HCT116 (cell line): ENCODE measurements around the gene BRSK2. TPM values are rescaled to one million over a fixed set of nuclear protein-coding genes. Genes with fewer than 3 reads are reported as not detected.

Source experiments
- ATAC-seq: fragments of 200-7000 bp; cut with Tn5 transposase; 2 replicates; pipeline ENCODE4 v1.9.1; 2020; ENCODE audit warnings: mild to moderate bottlenecking, moderate library complexity
- BruUV-seq: library from RNA; stranded (reverse); fragments of 400-500 nt; replicated peaks from 2 replicates; lab custom pipeline; 2021; lab: Mats Ljungman, UMichigan
- CTCF ChIA-PET: fragments of 300-600 bp; sonication (Branson Sonifier 250); formaldehyde crosslinking; loops from one replicate; lab custom pipeline; 2021; ENCODE audit warnings: antibody characterized with exemption; lab: Charles Lee
- POLR2A ChIA-PET: fragments of 300-600, 350-600 bp; sonication (Branson Sonifier 250); formaldehyde crosslinking; loops from one replicate; lab custom pipeline; 2021; ENCODE audit warnings: antibody characterized with exemption; lab: Charles Lee
- RAD21 ChIA-PET, 2 experiments: fragments of 300-600 bp; sonication (Branson Sonifier 250); formaldehyde crosslinking; loops; one replicate each; lab custom pipeline; 2023; ENCODE audit warnings: low total read pairs in 2 of 2; ENCODE audit not compliant: uncharacterized antibody in 2 of 2, unreplicated experiment in 2 of 2, low non-redundant PET in 1 of 2; lab: Charles Lee
- DNase-seq: peaks from one replicate; pipeline ENCODE4 v3.0.0-alpha.2; 2010; ENCODE audit warnings: low read depth, low spot score
- H2AFZ ChIP-seq: fragments of 200-600 bp; shearing (Covaris generic), sonication (generic); 2 replicates; pipeline ENCODE4 v1.6.1; 2017; ENCODE audit warnings: low read depth, mixed run types, mixed read lengths, antibody characterized with exemption, low read length; ENCODE audit not compliant: poor library complexity, severe bottlenecking
- H3K27ac ChIP-seq: 2 replicates; pipeline ENCODE4 v1.5.1; 2012; ENCODE audit warnings: low read depth, low read length
- H3K27me3 ChIP-seq: fragments of 200-600 bp; sonication (generic); 2 replicates; pipeline ENCODE4 v1.6.1; 2016; ENCODE audit warnings: mixed run types, low read length, mixed read lengths; ENCODE audit not compliant: insufficient read depth
- H3K36me3 ChIP-seq, 2 experiments: fragments of 200-500 bp in 1 of 2; fragments of 200-600 bp in 1 of 2; sonication (Bioruptor generic) in 1 of 2; sonication (generic) in 1 of 2; 2 replicates each; pipeline versions ENCODE4 v1.5.1 to v1.6.1; 2014 to 2016; ENCODE audit warnings: low read length in 2 of 2, inconsistent platforms in 1 of 2, mixed read lengths in 1 of 2, mixed run types in 1 of 2; ENCODE audit not compliant: insufficient read depth in 2 of 2, control insufficient read depth in 1 of 2
- H3K4me1 ChIP-seq, 2 experiments: fragments of 200-600 bp in 1 of 2; sonication (generic) in 1 of 2; 2 replicates each; pipeline versions ENCODE4 v1.5.1 to v1.6.1; 2012 to 2017; ENCODE audit warnings: low read length in 2 of 2, inconsistent platforms in 1 of 2, mild to moderate bottlenecking in 1 of 2, mixed read lengths in 1 of 2, mixed run types in 1 of 2, moderate library complexity in 1 of 2; ENCODE audit not compliant: insufficient read depth in 2 of 2, control insufficient read depth in 1 of 2
- H3K4me2 ChIP-seq: fragments of 200-600 bp; sonication (generic); 2 replicates; pipeline ENCODE4 v1.6.1; 2017; ENCODE audit warnings: mixed run types, low read length, mixed read lengths
- H3K4me3 ChIP-seq, 2 experiments: fragments of 200-600 bp in 1 of 2; sonication (generic) in 1 of 2; replicated peaks in 1 of 2; 2 replicates each; pipeline ENCODE4 v1.5.1; 2011 to 2016; ENCODE audit warnings: low read length in 2 of 2, control low read depth in 1 of 2, low read depth in 1 of 2, mild to moderate bottlenecking in 1 of 2, mixed read lengths in 1 of 2, mixed run types in 1 of 2
- H3K79me2 ChIP-seq: fragments of 200-600 bp; sonication (generic); 2 replicates; pipeline ENCODE4 v1.6.1; 2017; ENCODE audit warnings: mild to moderate bottlenecking, mixed run types, low read length, moderate library complexity, mixed read lengths; ENCODE audit not compliant: insufficient read depth
- H3K9ac ChIP-seq: fragments of 200-600 bp; sonication (generic); 2 replicates; pipeline ENCODE4 v1.6.1; 2016; ENCODE audit warnings: low read length, mixed read lengths
- H3K9me2 ChIP-seq: fragments of 200-600 bp; sonication (generic), shearing (Covaris generic); 2 replicates; pipeline ENCODE4 v1.6.1; 2017; ENCODE audit warnings: mixed run types, mild to moderate bottlenecking, moderate library complexity; ENCODE audit not compliant: insufficient read depth
- H3K9me3 ChIP-seq, 2 experiments: fragments of 200-500 bp in 1 of 2; fragments of 200-600 bp in 1 of 2; sonication (Bioruptor generic) in 1 of 2; sonication (generic) in 1 of 2; 2 replicates each; pipeline ENCODE4 v1.6.1; 2014 to 2017; ENCODE audit warnings: low read length in 2 of 2, mixed read lengths in 2 of 2, inconsistent platforms in 1 of 2, low read depth in 1 of 2, mild to moderate bottlenecking in 1 of 2, mixed run types in 1 of 2, moderate library complexity in 1 of 2; ENCODE audit not compliant: control insufficient read depth in 1 of 2, insufficient read depth in 1 of 2
- H4K20me1 ChIP-seq: fragments of 200-600 bp; sonication (generic), shearing (Covaris generic); 2 replicates; pipeline ENCODE4 v1.6.1; 2017; ENCODE audit warnings: mixed run types, mild to moderate bottlenecking, moderate library complexity; ENCODE audit not compliant: insufficient read depth
- CBX3 ChIP-seq: IDR thresholded peaks from 2 replicates; pipeline ENCODE4 v1.6.1; 2012; ENCODE audit warnings: low read depth
- CEBPB ChIP-seq: IDR thresholded peaks from 2 replicates; pipeline ENCODE4 v1.6.1; 2012; ENCODE audit warnings: low read depth
- EGR1 ChIP-seq: IDR thresholded peaks from 2 replicates; pipeline ENCODE4 v1.6.1; 2012; ENCODE audit warnings: low read depth
- ELF1 ChIP-seq: IDR thresholded peaks from 2 replicates; pipeline ENCODE4 v1.6.1; 2012; ENCODE audit warnings: low read depth, borderline replicate concordance
- EZH2 ChIP-seq: fragments of 200-600 bp; sonication (generic); IDR thresholded peaks from 2 replicates; pipeline ENCODE4 v1.6.1; 2017; ENCODE audit warnings: antibody characterized with exemption, mixed run types
- EZH2phosphoT487 ChIP-seq: fragments of 200-600 bp; IDR thresholded peaks from 2 replicates; pipeline ENCODE4 v1.6.1; 2018; ENCODE audit warnings: antibody characterized with exemption, borderline replicate concordance
- FOSL1 ChIP-seq: IDR thresholded peaks from 2 replicates; pipeline ENCODE4 v1.6.1; 2012; ENCODE audit warnings: low read depth
- JUND ChIP-seq: IDR thresholded peaks from 2 replicates; pipeline ENCODE4 v1.6.1; 2012
- POLR2A ChIP-seq: IDR thresholded peaks from 2 replicates; pipeline ENCODE4 v1.7.0; 2011; ENCODE audit warnings: borderline replicate concordance; ENCODE audit not compliant: insufficient read depth, insufficient read length; ENCODE audit errors: extremely low read depth
- POLR2AphosphoS5 ChIP-seq: IDR thresholded peaks from 2 replicates; pipeline ENCODE4 v1.6.1; 2011; ENCODE audit warnings: mild to moderate bottlenecking, low read depth, low read length, moderate library complexity
- RAD21 ChIP-seq: IDR thresholded peaks from 2 replicates; pipeline ENCODE4 v1.6.1; 2012; ENCODE audit warnings: low read depth, mild to moderate bottlenecking
- SIN3A ChIP-seq: IDR thresholded peaks from 2 replicates; pipeline ENCODE4 v1.6.1; 2012; ENCODE audit warnings: low read depth
- SP1 ChIP-seq: IDR thresholded peaks from 2 replicates; pipeline ENCODE4 v1.6.1; 2012; ENCODE audit warnings: low read depth
- SRF ChIP-seq: IDR thresholded peaks from 2 replicates; pipeline ENCODE4 v1.6.1; 2012; ENCODE audit warnings: low read depth
- YY1 ChIP-seq: IDR thresholded peaks from 2 replicates; pipeline ENCODE4 v1.6.1; 2011; ENCODE audit warnings: low read length, low read depth, moderate library complexity, mild to moderate bottlenecking; ENCODE audit not compliant: insufficient replicate concordance; ENCODE audit errors: extremely low read depth
- ZFX ChIP-seq: fragments of 450-650 bp; IDR thresholded peaks from 2 replicates; pipeline ENCODE4 v1.6.1; 2017
- ZNF274 ChIP-seq: fragments of 200-500 bp; sonication (Bioruptor generic); IDR thresholded peaks from 2 replicates; pipeline ENCODE4 v1.6.1; 2014; ENCODE audit warnings: mild to moderate bottlenecking, low read depth, low read length, inconsistent platforms
- intact Hi-C: fragments of 100-400 bp; cut with micrococcal nuclease; formaldehyde crosslinking; loops from 2 replicates; pipeline ENCODE4 v1.10.0; 2022
- total RNA-seq: library from RNA; stranded (reverse); gene quantifications from one replicate; pipeline ENCODE4 v1.2.1, GENCODE V29; 2021; ENCODE audit not compliant: unreplicated experiment
- TF ChIP-seq, protein P1 (sequence below): IDR thresholded peaks from 2 replicates; pipeline ENCODE4 v1.6.1; 2012
- TF ChIP-seq, protein P2 (sequence below), 3 experiments: fragments of 200-600 bp in 1 of 3; sonication (generic) in 1 of 3; IDR thresholded peaks in 2 of 3; conservative IDR thresholded peaks in 1 of 3; 2 replicates each; pipeline ENCODE4 v1.5.1; 2012 to 2017; ENCODE audit warnings: low read depth in 2 of 3, low read length in 2 of 3, antibody characterized with exemption in 1 of 3, borderline replicate concordance in 1 of 3, control low read depth in 1 of 3, mild to moderate bottlenecking in 1 of 3, mixed read lengths in 1 of 3, mixed run types in 1 of 3, moderate library complexity in 1 of 3; ENCODE audit not compliant: insufficient read depth in 1 of 3
- TF ChIP-seq, protein P3 (sequence below): IDR thresholded peaks from 2 replicates; pipeline ENCODE4 v1.6.1; 2012; ENCODE audit warnings: low read depth

BRSK2 gene
- total RNA-seq, 1 experiment from 2014 or later, result 14.0 TPM

DNA sequence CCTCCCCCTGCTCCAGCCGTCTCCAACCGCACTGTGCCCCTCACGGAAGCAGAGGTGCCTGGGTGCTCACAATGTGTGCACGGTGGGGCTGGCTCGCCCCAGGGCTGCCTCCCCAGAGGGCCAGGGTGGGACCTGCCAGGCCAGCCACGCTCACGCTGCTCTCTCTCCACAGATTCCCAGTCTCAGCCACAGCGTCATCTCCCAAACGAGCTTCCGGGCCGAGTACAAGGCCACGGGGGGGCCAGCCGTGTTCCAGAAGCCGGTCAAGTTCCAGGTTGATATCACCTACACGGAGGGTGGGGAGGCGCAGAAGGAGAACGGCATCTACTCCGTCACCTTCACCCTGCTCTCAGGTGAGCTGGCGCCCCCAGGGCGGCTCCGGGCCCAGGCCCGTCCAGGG is 66.4 kb downstream of the BRSK2 start:
- no peak for ATAC-seq
- Histone ChIP-seq H3K36me3 (no peaks in the 10 kb centered on the region), H3K4me3 (no peak overlapping the region), H3K4me2 (no peak overlapping the region), H3K4me1 (peaks cover 3 to 7% of the 10 kb centered on the region in 2 experiments; a peak in 3 of 4 replicates), H3K9ac (no peak overlapping the region), H3K9me2 (no peaks in the 10 kb centered on the region), H4K20me1 (no peaks in the 10 kb centered on the region), H2AFZ (no peak overlapping the region), H3K27me3 (no peaks in the 10 kb centered on the region), H3K9me3 (no peaks in the 10 kb centered on the region), H3K79me2 (no peaks in the 10 kb centered on the region), H3K27ac (no peak overlapping the region)
- no peak for TF ChIP-seq YY1
- TF ChIP-seq CEBPB, result no peak
- TF ChIP-seq JUND, result no peak
- no peak for TF ChIP-seq RAD21
- TF ChIP-seq POLR2A, result no peak
- no peak for TF ChIP-seq EZH2
- no peak for TF ChIP-seq POLR2AphosphoS5
- TF ChIP-seq EZH2phosphoT487, result no peak
- no peak for TF ChIP-seq FOSL1
- TF ChIP-seq EGR1, result no peak
- no peak for TF ChIP-seq ELF1
- TF ChIP-seq CBX3, result no peak
- TF ChIP-seq, protein P1, sequence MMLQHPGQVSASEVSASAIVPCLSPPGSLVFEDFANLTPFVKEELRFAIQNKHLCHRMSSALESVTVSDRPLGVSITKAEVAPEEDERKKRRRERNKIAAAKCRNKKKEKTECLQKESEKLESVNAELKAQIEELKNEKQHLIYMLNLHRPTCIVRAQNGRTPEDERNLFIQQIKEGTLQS, result no peak
- no peak for TF ChIP-seq SP1
- TF ChIP-seq, protein P2, sequence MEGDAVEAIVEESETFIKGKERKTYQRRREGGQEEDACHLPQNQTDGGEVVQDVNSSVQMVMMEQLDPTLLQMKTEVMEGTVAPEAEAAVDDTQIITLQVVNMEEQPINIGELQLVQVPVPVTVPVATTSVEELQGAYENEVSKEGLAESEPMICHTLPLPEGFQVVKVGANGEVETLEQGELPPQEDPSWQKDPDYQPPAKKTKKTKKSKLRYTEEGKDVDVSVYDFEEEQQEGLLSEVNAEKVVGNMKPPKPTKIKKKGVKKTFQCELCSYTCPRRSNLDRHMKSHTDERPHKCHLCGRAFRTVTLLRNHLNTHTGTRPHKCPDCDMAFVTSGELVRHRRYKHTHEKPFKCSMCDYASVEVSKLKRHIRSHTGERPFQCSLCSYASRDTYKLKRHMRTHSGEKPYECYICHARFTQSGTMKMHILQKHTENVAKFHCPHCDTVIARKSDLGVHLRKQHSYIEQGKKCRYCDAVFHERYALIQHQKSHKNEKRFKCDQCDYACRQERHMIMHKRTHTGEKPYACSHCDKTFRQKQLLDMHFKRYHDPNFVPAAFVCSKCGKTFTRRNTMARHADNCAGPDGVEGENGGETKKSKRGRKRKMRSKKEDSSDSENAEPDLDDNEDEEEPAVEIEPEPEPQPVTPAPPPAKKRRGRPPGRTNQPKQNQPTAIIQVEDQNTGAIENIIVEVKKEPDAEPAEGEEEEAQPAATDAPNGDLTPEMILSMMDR (IDR thresholded peaks at IDR 0.05 in 2 of 3, conservative IDR thresholded peaks at IDR 0.05 in 1 of 3; ENCODE audit: borderline replicate concordance in 1 of 3, insufficient read depth in 1 of 3, low read depth in 2 of 3, low read length in 2 of 3), result no peak
- TF ChIP-seq ZFX, result no peak
- TF ChIP-seq SIN3A, result no peak
- TF ChIP-seq, protein P3, sequence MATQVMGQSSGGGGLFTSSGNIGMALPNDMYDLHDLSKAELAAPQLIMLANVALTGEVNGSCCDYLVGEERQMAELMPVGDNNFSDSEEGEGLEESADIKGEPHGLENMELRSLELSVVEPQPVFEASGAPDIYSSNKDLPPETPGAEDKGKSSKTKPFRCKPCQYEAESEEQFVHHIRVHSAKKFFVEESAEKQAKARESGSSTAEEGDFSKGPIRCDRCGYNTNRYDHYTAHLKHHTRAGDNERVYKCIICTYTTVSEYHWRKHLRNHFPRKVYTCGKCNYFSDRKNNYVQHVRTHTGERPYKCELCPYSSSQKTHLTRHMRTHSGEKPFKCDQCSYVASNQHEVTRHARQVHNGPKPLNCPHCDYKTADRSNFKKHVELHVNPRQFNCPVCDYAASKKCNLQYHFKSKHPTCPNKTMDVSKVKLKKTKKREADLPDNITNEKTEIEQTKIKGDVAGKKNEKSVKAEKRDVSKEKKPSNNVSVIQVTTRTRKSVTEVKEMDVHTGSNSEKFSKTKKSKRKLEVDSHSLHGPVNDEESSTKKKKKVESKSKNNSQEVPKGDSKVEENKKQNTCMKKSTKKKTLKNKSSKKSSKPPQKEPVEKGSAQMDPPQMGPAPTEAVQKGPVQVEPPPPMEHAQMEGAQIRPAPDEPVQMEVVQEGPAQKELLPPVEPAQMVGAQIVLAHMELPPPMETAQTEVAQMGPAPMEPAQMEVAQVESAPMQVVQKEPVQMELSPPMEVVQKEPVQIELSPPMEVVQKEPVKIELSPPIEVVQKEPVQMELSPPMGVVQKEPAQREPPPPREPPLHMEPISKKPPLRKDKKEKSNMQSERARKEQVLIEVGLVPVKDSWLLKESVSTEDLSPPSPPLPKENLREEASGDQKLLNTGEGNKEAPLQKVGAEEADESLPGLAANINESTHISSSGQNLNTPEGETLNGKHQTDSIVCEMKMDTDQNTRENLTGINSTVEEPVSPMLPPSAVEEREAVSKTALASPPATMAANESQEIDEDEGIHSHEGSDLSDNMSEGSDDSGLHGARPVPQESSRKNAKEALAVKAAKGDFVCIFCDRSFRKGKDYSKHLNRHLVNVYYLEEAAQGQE, result no peak
- no peak for TF ChIP-seq ZNF274
- TF ChIP-seq SRF, result no peak
- intact Hi-C loops, result no loop called here
- POLR2A ChIA-PET, result no interaction called here
- DNase-seq, result no peak
- CTCF ChIA-PET, result no interaction called here
- RAD21 ChIA-PET, result no interaction called here
- BruUV-seq, result no TSS peak
